ENCODE data around the gene C16orf46. TPM values are rescaled to one million over a fixed set of nuclear protein-coding genes. Genes with fewer than 3 reads are reported as not detected.

The C16orf46 gene
- total and polyA plus RNA-seq, 4 donors: 0.08 to 1.4 (median 0.45) TPM

- H3K4me1 ChIP-seq (ENCODE audit: control insufficient read depth in 4 of 4, insufficient read depth in 4 of 4, low read length in 3 of 4): no peaks in the 10 kb centered on the region
- H3K9ac ChIP-seq (ENCODE audit: low read depth in 1 of 2, low read length in 2 of 2): no peak overlapping the region
- TF ChIP-seq HNF4G (IDR thresholded peaks at IDR 0.05): no peak
- TF ChIP-seq EGR1 (IDR thresholded peaks at IDR 0.05; ENCODE audit: low read depth in 2 of 2): no peak
- no peak for TF ChIP-seq FOXA2 (IDR thresholded peaks at IDR 0.05)
- TF ChIP-seq RAD21 (IDR thresholded peaks at IDR 0.05): no peak
- no peak for TF ChIP-seq GABPA (IDR thresholded peaks at IDR 0.05 in 1 of 2, conservative IDR thresholded peaks at IDR 0.05 in 1 of 2)
- TF ChIP-seq ATF3 (IDR thresholded peaks at IDR 0.05): no peak
- TF ChIP-seq CTCF (IDR thresholded peaks at IDR 0.05; ENCODE audit: low read depth, low read length, missing input control): no peak
- no peak for TF ChIP-seq HNF4A (conservative IDR thresholded peaks at IDR 0.05)
- TF ChIP-seq SP1 (IDR thresholded peaks at IDR 0.05): no peak
- WGBS: 74% methylated on average over 11 of the region's 11 CpGs
- H3K9me3 ChIP-seq (ENCODE audit: control insufficient read depth in 4 of 4, low read length in 3 of 4): no peaks in the 10 kb centered on the region
- H3K4me3 ChIP-seq (ENCODE audit: low read depth in 1 of 3, low read length in 3 of 3): no peak overlapping the region
- H3K36me3 ChIP-seq (ENCODE audit: control insufficient read depth in 4 of 4, insufficient read depth in 3 of 4, low read depth in 1 of 4, low read length in 3 of 4): no peaks in the 10 kb centered on the region
- H3K27me3 ChIP-seq (ENCODE audit: control insufficient read depth in 4 of 4, insufficient read depth in 4 of 4, low read length in 3 of 4): no peaks in the 10 kb centered on the region
- no peak for DNase-seq (ENCODE audit: low spot score)
- H3K27ac ChIP-seq (ENCODE audit: low read depth in 1 of 2, low read length in 2 of 2): no peak overlapping the region
These were observed 40.4 kb upstream of the C16orf46 start for GRCh38 chr16:81117436-81117835.

- no peak for DNase-seq (ENCODE audit: low spot score)
- H3K27me3 ChIP-seq (ENCODE audit: control insufficient read depth in 4 of 4, insufficient read depth in 4 of 4, low read length in 3 of 4): no peaks in the 10 kb centered on the region
- no peaks in the 10 kb centered on the region for H3K4me1 ChIP-seq (ENCODE audit: control insufficient read depth in 4 of 4, insufficient read depth in 4 of 4, low read length in 3 of 4)
- no peak overlapping the region for H3K27ac ChIP-seq (ENCODE audit: low read depth in 1 of 2, low read length in 2 of 2)
- H3K9me3 ChIP-seq (ENCODE audit: control insufficient read depth in 4 of 4, low read length in 3 of 4): no peaks in the 10 kb centered on the region
- 85% methylated on average over 9 of the region's 9 CpGs for WGBS
- no peaks in the 10 kb centered on the region for H3K36me3 ChIP-seq (ENCODE audit: control insufficient read depth in 4 of 4, insufficient read depth in 3 of 4, low read depth in 1 of 4, low read length in 3 of 4)
- no peak overlapping the region for H3K9ac ChIP-seq (ENCODE audit: low read depth in 1 of 2, low read length in 2 of 2)
- TF ChIP-seq ZBTB33 (IDR thresholded peaks at IDR 0.05) (no peak), JUND (IDR thresholded peaks at IDR 0.05) (no peak), RAD21 (IDR thresholded peaks at IDR 0.05) (no peak), CTCF (IDR thresholded peaks at IDR 0.05; ENCODE audit: low read depth, low read length, missing input control) (no peak), HNF4A (conservative IDR thresholded peaks at IDR 0.05) (no peak), SP1 (IDR thresholded peaks at IDR 0.05) (no peak), FOXA2 (IDR thresholded peaks at IDR 0.05) (no peak), HNF4G (IDR thresholded peaks at IDR 0.05) (no peak), REST (IDR thresholded peaks at IDR 0.05) (no peak), FOXA1 (IDR thresholded peaks at IDR 0.05) (no peak), TAF1 (conservative IDR thresholded peaks at IDR 0.05) (no peak), GABPA (IDR thresholded peaks at IDR 0.05 in 1 of 2, conservative IDR thresholded peaks at IDR 0.05 in 1 of 2) (no peak), YY1 (IDR thresholded peaks at IDR 0.05) (no peak), NR2F2 (IDR thresholded peaks at IDR 0.05) (no peak), EGR1 (IDR thresholded peaks at IDR 0.05; ENCODE audit: low read depth in 2 of 2) (no peak), ATF3 (IDR thresholded peaks at IDR 0.05) (no peak)
- no peak overlapping the region for H3K4me3 ChIP-seq (ENCODE audit: low read depth in 1 of 3, low read length in 3 of 3)
These were observed 39.2 kb upstream of the C16orf46 start for GRCh38 chr16:81116285-81116684.

All from liver (tissue), 9 donors.